B cell (primary cell): ENCODE results near the gene PARD3.

Experiments used
- CTCF ChIP-seq: fragments of 200-600 bp; IDR thresholded peaks from one replicate; pipeline ENCODE4 v1.8.0; 2022; ENCODE audit warnings: antibody characterized with exemption, mild to moderate bottlenecking
- EZH2 ChIP-seq: IDR thresholded peaks from 2 replicates; pipeline ENCODE4 v1.6.1; 2012; ENCODE audit warnings: borderline replicate concordance, low read depth, mild to moderate bottlenecking, moderate library complexity, low read length; ENCODE audit not compliant: insufficient read depth, poor library complexity, severe bottlenecking

- TF ChIP-seq CTCF (no peak), EZH2 (no peak)
Observed at GRCh38 chr10:34088208-34088794, 726.8 kb downstream of the PARD3 start.
